GM19452 (cell line): ENCODE results near the gene RGS9BP.
"Not testable (repeated sequence)": the region's sequence is repeated elsewhere in the genome, so short reads cannot be mapped to it uniquely, and the experiment has no call there.

Experiments used
- ATAC-seq: cut with Tn5 transposase; IDR thresholded peaks from one replicate; pipeline ENCODE4 v1.9.1; 2021; ENCODE audit not compliant: unreplicated experiment

The RGS9BP gene

DNA sequence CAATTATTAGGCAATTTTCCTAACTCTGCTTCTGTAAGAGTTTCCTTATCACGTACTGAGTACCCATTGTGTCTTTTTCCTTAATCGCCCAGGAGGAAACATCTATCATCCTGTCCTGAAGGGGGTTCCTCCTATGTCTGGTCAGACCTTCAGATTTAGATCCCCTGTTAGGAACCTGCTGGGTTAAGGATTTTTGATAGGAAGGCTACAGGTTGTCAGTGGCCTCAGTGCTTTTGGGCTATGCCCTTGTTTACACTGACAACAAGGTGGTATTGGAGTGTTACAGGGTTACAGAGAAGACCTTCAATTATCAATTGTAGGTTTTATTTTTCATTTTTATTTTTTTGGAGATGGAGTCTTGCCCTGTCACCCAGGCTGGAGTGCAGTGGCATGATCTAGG lies 19.2 kb downstream of the RGS9BP start:
- ATAC-seq = not testable (repeated sequence)

DNA sequence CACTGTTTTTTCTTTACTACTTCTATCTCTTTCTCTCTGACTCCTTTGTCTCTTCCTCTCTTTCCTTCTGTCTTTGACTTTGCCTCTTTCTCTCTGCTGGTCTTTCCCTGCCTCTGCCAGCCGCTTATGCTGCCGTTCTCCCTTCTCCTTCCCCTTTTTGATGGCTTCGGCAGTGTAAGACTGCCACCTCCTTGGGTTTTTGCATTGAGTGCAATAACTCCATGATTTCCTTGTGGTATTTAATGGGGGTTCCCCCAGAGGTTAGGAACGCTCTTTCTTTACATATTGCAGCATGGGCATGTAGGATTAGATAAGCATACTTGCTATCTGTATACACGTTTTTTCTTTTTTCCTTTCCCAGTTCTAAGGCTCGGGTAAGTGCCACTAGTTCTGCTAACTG lies 19.9 kb downstream of the RGS9BP start:
- not testable (repeated sequence) for ATAC-seq

DNA sequence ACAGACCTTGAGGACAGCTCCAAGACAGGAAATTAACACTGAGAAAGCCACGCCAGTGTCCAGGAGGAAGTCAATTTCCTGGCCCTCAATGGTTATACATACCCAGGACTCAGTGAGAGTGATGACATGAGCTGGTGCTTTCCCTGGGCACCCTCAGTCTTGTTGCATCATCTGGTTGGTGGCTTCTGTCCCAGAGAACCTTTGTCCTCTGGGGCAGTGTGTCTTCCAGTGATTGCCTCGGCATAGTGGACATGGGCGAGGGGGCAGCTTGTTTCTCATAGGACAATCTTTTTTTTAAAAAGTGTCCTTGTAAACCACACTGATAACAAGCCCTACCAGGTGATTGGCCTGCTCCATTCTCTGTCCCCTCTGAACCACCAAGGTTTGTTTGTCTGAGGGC lies 21.1 kb downstream of the RGS9BP start:
- ATAC-seq = not testable (repeated sequence)

DNA sequence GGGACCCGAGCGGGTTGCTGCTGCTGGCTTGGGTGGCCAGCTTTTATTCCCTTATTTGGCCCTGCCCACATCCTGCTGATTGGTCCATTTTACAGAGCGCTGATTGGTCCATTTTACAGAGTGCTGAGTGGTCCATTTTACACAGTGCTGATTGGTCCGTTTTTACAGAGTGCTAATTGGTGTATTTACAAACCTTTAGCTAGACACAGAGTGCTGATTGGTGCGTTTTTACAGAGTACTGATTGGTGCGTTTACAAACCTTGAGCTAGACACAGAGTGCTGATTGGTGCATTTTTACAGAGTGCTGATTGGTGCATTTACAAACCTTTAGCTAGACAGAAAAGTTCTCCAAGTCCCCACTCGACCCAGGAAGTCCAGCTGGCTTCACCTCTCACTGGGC lies 24.5 kb downstream of the RGS9BP start:
- not testable (repeated sequence) for ATAC-seq

DNA sequence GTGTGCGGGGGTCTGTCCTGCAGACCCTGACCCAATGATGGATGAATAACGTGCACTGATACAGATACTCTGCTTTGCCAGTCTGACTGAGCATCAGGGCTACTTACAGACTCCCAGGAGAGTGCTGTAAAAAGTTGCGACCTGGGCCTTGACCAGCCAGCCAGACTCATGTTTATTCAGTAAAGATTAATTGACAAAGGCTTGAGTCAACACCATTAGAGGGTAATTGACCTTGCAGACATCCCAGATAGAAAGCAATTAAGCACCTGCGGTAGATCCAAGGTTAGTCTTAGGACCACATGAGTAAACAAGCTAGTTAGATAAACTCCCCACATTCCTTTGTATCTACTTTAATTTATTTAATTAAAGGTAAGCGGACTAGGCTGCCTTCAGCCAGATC lies 26.4 kb downstream of the RGS9BP start:
- ATAC-seq = no peak

DNA sequence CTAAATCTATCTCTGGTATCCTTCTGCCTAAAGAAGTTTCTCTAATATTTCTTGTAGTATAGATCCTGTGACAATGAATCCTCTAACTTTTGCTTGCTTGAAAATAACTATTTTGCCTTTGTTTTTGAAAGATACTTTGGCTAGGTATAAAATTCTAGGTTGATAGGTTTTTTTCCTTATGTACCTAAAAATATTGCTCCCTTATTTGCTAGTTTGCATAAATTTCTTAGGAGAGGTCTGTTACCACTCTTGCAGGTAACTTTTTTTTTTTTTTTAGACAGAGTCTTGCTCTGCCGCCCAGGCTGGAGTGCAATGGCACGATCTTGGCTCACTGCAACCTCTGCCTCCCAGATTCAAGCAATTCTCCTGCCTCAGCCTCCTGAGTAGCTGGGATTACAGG lies 28.4 kb downstream of the RGS9BP start:
- ATAC-seq = not testable (repeated sequence)

DNA sequence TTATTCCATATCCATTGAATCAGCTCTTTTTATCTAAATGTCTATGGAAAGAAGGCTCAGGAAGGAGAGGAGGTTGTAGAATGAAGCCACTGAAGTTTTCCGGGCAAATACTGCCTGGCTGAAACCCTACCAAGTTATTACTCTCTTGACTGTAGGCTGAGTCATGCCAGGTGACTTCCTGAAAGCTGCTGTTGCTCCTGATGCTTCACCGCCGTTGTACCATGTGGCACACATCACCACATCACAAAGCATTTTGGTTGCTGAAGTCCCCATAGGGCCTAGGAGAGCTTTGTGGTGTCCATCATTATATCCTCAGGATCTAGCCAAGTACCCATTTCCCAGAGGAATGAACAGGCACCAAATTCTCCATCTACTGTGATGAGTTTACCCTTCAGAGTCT lies 32.8 kb downstream of the RGS9BP start:
- ATAC-seq = no peak

DNA sequence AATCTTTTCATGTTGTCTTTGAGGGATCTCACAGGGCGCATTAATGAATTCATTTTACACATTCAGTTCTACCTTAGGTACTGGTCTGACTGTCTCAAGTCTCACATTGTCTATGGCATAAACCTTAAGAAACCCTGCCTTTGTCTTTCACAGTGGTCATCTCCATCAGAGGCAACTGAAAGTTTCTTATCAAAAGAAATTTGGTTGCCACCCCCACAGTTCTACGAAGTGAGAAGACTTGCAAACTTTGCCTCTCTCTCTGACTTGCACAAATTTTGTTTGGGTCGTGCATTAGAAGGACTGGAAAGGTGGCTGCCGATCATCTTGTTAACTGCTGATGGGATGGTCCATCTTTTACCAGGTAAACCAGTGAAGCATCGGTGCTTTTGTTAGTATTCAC lies 33.4 kb downstream of the RGS9BP start:
- no peak for ATAC-seq

DNA sequence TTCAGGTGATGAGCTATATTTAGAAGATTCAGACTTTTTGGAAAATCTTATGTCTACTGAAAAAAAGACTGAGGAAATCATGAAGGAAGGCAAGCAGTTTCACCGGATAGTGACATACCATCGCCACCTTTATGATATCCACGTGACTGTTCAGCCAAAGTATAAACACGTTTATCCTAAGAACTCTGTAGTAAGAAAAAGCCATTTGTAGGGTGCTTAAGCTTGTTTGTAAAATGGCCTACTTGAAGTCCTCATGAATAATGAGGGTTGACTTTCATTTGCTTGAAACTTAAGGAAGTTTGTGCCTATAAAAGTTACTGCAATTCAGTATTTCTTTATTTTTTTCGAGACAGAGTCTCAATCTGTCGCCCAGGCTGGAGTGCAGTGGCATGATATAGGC lies 36.1 kb downstream of the RGS9BP start:
- ATAC-seq = no peak

DNA sequence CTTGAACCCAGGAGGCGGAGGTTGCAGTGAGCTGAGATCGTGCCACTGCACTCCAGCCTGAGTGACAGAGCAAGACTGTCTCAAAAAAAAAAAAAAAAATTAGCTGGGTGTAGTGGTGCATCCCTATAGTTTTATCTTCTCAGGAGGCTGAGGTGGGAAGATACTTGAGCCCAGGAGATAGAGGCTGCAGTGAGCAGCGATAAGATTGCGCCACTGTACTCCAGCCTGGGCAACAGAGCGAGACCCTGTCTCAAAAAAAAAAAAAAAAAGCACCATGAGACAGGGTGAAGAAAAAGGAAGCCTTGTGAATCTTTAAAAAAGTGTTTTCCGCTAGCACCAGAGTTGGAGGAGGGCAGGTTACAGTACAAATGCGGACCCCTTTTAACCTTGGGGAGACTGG lies 40.6 kb downstream of the RGS9BP start:
- ATAC-seq = not testable (repeated sequence)

DNA sequence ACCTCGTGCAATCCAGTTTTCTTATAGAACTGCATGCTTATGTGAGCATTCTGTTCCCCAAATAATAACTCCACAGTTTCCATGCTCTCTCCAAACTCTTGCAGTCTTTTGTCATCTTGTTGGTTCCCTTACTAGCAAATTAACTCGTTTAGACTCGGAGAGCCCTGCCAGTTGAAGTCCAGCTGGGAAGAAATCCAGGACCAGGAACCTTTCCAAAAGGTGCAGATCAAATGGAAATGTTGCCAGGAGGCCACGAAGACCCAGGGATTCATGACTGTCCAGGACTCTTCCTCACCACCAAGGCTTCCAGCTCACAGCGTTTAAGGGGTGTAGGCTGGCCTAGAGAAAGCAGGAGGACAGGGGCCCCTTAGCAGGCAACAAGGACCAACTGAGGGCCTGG lies 41.8 kb downstream of the RGS9BP start:
- no peak for ATAC-seq

DNA sequence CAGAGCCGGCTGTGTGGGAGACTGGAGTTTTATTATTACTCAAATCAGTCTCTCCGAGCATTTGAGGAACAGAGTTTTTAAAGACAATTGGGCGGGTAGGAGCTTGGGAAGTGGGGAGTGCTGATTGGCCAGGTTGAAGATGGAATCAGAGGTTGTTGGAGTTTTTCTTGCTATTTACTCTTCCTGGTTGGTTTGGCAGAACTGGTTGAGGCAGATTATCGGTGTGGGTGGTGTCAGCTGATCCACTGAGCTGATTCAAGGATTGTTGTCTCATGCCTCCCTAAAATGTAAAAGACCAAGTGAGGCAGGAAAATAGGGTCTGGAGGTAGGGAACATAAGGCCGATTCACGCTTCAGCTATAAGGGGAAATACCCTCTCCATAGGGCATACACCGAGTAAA lies 42.6 kb downstream of the RGS9BP start:
- no peak for ATAC-seq

DNA sequence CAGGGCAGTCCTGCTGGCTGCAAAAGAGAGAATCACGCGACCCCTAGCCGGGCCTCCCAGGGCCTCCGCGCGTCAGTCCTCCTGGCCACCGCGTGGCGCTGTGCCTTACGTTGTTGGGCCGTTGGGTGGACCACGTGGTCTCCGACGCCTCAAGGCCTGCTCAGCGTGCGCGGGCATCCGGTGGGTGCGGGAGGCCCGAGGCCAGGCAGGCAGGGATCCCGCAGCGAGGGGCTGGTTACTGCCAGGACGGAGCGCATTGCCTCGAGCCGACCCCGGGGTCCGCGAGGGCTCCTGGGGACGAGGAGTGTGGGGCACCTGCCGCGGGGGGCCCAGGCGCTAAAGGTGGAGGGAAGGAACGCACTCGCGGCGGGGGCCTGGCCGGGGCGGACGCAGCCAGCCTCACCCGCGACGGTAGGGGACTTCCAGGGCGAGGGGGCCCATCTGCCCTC lies 44.0 kb downstream of the RGS9BP start, which contains the start of gene TDRD12:
Gene TDRD12, plus strand, starts transcription at position 157 of the 449 bp plus-strand sequence. CDS start 306 bp downstream, outside the sequence.
- no peak for ATAC-seq

DNA sequence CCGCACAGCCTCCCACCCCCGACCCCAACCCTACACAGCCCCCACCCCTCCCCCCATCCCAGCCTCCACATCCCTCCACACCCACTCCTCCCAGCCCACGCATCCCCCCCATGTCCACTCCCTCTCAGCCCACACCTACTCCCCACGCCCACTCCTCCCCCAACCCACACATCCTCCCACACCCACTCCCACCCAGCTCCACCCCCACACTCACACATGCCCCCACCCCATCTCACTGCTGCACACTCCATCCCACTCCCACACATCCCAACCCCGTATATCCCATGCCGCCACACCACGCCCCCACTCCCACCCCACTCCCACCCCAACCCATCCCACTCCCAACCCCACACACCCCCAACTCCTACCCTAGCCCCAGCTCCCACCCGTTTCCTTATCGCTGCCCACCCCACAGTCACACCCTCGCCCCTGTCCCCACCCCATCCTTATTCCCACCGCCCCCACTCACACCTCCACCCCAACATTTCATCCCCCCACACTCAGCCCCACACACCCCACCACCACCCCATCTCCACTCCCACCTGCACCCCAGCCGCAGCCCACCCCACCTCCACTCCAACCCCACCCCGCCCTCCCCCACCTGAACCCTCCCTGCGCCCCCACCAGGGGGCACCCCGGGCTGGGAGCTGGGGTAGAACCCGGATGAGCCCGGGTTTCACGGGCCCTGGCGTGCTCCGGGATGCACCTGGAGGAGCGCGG lies 44.7 kb downstream of the RGS9BP start:
- no peak for ATAC-seq

DNA sequence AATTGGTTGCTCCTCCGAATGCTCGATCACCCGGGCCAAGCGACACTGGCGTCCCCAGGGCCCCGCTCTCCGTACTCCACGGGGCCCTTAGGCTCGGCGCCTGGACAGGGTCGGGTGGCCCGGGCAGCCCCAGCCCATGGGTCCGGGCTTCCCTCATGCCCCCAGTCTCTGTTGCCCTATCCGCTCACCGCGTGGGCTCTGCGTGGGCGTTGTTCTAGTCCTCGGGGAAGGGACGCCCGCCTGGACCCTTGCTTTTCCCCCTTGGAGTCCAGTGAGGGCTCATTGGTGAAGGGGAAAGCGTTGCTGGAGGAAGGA lies 45.2 kb downstream of the RGS9BP start:
- ATAC-seq = no peak
